HG02852 (cell line): ENCODE data around the gene TACC2.
"Not testable (repeated sequence)": the region's sequence is repeated elsewhere in the genome, so short reads cannot be mapped to it uniquely, and the experiment has no call there.

Source experiments
- ATAC-seq: cut with Tn5 transposase; IDR thresholded peaks from one replicate; pipeline ENCODE4 v1.9.1; 2021; ENCODE audit warnings: mild to moderate bottlenecking, moderate library complexity; ENCODE audit not compliant: unreplicated experiment

Gene TACC2

DNA sequence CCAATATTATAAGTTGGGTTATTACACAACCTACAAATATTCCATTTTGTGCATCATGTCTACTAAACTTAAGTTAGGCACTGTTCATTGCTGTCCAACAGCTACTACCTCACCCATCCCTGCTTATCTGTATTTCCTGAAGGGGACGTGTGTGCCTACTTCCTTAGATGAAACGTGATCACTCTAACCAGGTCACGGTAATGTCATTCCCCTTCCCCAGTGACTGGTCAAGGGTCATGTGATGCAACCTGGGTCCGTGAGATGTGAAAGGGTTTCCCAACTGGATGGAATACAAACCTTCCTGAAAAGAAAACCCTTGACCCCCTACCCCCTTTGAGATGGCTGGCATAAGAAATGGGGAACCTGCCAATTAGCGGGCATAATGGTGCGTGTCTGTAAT, 12.4 kb upstream of the TACC2 start:
- no peak for ATAC-seq

DNA sequence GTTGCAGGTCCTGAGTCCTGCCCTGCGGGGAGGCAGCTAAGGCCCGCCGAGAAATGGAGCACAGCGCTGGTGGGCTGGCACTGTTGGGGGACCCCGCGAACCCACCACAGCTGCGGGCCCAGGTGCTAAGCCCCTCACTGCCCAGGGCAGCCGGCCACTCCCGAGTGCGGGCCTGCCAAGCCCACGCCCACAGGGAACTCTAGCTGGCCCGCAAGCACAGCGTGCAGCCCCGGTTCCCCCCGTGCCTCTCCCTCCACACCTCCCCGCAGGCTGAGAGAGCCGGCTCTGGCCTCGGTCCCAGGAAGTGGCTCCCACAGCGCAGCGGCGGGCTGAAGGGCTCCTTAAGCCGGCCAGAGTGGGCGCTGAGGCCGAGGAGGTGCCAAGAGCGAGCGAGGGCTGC, 10.5 kb upstream of the TACC2 start:
- no peak for ATAC-seq

DNA sequence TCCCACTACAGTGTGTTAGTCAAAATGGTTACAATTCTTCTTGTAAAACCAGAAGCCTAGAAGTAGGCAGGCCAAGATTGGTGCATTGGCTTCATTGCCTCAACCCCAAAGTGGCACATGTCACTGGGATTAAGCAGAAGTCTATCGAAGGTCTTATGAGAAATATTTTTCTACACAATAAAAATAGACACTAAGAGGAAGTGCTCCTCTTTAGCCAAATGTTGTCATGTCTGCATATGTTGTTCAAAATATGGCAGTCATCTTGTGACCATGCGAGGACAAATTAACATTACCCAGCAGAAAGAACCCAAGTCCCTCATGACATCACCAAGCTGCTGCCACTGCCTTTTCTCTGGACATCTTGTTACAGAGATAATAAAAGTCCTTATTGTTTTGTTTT, 7.6 kb upstream of the TACC2 start:
- no peak for ATAC-seq

DNA sequence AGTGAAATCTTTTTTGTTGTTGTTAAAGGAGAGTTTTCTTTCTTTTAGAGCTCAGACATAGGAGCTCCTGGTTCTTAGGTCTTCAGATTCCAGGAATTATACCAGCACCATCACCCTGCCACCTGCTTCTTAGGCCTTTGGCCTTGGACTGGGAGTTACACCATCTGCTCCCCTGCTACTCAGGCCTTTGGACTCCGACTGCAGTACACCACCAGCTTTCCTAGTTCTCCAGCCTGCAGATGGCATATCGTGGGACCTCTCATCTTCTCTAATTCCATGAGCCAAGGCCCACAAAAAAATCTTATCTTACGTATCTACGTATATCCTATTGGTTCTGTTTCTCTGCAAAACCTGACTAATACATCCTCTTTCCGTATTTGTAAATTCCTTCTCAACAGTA, 5.1 kb upstream of the TACC2 start:
- ATAC-seq = no peak

DNA sequence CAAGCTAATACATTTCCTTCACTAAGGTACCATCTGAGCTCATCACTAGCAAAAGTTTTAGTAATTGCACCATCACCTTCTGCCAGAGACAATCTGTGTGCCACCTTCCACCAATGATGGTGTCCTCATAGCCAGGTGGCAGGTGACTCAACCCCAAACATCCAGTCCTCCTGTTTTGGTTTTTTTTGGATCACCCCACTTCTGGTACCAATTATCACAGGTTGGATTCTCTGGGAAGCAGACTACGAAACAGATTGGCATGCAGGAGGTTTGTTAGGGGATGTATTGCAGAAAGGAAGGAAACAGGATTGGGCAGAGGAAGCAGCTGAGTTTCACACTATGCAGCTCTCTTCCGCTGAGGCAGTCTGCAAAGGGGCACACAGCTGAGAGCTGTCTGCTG, 4.5 kb upstream of the TACC2 start:
- ATAC-seq = no peak

DNA sequence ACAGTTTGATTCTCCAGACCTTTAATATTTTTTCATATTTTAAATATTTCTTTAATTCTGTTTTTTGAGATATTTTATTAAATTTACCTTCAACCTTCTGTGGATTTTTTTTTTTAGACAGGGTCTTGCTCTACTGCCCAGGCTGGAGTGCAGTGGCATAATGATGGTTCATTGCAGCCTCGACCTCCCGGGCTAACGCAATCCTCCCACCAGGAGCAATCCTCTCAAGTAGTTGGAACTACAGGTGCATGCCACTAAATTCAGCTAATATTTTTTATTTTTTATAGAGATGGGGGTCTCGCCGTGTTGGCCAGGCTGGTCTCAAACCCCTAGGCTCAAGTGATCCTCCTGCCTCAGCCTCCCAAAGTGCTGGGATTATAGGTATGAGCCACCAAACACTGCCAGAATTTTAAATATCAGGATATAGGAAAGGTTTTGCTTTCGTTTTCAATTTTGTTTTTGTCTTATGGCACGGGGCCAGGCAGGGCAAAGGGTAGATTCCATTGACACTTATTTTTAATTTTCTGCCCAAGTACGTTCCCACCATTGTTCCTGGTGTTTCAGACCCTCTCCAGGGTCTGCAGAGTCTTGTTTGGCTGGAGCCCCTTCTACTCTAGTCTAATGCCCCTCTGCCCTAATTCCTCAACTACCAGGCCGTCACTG, 1.2 kb downstream of the TACC2 start:
- ATAC-seq = no peak

DNA sequence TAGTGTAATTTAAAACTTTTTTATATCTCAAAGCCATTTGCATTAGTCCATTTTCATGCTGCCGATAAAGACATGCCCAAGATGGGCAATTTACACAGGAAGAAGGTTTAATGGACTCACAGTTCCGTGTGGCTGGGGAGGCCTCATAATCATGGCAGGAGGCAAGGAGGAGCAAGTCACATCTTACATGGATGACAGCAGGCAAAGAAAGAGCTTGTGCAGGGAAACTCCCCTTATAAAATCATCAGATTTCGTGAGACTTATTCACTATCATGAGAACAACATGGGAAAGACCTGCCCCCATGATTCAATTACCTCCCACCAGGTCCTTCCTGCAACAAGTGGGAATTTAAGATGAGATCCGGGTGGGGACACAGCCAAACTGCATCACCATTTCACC, 2.8 kb downstream of the TACC2 start:
- not testable (repeated sequence) for ATAC-seq

DNA sequence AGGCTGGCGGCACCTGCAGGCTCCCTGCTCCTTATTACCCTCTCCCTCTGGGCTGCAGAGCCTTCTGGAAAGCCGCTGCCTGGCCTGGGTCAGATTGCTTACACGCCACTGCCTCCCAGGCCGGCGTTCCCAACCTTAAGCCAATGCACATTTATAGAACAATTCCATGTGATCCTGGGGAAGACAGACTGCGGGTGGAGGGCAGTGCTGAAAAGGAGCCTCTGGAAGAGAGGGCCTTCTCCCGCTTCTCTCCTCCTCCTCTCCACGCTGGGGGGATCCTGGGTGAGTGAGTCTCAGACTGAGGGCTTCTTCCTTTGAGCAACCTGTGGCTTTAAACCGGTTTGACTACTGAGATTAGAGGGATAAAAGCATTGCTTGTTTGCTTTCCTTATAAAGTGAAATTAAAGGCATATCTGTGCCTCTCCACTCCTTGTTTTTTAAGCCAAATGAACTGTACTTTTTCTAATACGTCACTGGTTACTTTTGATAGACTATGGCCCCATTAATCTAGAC, 5.5 kb downstream of the TACC2 start:
- ATAC-seq = no peak

DNA sequence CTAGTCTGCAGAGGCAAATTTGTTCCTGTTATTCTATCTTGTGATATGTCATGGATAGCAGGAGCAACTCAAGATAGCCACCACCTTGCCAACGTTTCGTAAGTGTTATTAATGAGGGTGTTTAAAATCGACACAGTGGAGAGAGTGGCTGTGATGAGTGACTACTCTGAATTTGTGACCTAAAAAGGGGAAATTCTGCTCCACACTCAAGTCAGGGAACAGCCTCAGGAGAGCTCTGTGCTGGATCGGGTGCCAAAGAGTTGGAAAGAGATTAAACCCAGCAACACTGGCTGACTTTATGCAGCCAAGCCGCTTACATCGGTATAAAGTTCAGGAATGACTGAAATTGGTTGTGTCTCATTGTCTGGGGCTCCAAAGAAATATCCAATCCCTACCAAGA, 9.5 kb downstream of the TACC2 start:
- no peak for ATAC-seq

DNA sequence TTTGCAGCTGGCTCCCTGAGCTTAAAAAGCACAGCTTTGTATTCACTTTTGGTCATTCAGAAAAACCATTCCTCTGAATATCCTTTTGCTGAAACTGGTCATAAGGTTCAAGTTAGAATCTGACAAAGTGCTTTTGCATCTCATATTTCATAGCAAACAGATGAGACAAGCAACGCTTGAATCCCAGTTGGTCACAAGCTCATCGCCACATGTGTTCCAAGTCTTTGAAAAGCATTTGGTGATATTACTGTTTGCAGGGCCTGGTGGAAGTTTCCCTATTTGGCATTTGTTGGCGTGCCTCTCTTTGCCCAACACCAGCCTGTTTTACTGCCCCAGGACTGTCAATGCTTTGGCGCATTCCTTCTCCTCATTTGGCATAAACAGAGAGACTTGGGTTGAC, 10.3 kb downstream of the TACC2 start:
- ATAC-seq = no peak

DNA sequence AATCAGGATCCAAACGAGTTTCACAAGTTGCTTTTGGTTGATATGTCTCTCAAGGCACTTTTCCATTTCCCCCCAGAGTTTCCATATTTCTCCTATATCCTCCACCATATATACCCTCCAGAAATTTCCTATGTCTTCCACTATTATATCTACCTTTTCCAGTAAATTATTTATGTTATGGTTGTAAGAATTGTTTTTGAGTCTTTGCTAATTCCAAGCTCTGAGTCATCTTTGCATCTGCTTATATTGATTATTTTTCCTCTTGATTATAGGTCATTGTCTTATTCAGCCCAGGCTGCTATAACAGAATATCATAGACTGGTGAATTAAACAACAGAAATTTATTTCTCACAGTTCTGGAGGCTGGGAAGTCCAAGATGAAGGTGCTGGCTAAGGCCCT, 12.7 kb downstream of the TACC2 start:
- no peak for ATAC-seq

DNA sequence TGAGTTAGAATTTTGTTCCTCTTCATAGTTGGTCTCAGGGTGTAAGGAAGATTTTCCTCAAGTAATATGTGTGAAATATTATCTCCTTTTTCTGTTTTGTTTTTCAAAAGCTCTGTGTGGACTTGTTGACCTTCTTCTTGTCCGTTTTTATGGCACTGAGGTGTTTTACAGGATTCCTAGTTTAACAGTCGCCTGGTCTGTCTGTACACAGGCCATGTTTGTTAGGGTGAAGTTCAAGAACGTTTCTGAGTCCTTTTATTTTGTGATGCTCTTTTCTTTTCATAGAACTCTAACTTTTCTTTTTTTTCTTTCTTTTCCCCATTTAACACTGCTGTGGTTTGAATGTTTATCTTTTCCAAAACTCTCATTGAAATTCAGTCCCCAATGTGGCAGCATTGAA, 18.5 kb downstream of the TACC2 start:
- ATAC-seq = no peak

DNA sequence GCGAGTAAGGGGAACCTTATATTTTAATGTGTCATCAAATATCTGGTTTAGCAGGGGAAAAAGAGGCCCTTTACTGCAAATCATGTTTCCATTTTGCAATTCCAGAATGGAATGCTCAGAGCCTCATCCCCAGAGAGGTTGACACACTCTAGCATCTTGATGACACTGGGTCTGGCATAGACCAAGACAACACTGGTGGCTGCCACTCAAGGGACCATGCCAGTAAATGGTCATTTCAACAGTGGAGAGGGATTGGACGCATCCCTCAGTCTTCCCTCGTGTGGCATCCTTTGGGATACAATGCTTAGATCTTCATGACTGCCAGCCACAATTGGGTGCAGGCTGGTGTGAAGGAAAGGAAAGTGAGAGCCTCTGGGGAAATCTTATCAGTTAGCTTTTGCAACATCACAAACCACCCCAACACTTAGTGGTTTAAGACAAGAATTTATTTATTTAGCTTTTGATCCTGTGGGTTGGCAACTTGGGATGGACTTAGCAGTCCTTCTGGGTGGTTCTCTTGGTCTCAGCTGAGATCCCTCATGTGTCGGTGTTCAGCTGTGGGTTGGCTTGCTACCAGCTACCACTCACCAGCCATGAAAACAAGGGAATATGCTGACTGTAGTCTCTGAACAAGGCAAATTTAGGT, 21.6 kb downstream of the TACC2 start:
- no peak for ATAC-seq

DNA sequence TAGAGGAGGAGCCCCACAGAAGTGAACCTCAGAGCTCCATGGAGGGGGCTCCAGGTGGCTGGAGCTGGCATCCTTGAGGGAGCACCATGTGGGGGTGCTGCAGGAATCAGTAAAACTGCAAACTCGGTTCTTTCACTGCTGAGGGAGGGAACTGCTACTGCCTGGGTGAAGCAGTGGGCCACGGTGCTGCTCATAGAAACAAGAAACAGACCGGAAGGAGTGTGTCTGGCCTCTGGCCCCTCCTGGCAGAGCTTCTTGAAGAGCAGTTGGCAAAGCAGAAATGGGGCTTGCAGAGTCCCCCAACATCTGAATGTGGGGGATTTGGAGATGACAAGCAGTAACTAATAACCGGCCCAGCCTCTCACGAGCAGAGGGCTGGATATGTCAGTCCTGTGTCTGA, 23.8 kb downstream of the TACC2 start:
- no peak for ATAC-seq

DNA sequence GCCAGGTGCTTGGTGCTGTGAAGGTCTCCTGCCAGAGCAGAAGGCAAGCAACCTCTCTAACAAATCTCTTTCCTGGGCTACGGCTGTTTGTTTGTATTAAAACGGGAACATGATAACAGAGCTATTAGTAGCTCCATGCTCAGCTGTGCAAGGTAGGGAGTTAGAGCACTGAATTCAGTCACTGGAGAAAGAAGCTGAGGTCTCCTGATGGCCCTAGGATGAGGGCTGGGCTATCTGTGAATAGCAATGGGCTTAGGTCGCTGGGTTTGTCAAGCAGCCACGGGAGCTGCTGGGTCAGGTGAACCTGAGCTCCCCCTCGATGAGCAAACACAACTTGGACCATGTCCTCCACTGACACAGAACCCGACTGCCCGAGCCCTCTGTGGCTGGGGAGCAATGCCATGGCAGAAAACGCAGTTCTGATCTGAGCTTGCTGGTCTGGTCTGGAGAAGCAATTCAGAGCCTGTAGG, 24.4 kb downstream of the TACC2 start:
- no peak for ATAC-seq

DNA sequence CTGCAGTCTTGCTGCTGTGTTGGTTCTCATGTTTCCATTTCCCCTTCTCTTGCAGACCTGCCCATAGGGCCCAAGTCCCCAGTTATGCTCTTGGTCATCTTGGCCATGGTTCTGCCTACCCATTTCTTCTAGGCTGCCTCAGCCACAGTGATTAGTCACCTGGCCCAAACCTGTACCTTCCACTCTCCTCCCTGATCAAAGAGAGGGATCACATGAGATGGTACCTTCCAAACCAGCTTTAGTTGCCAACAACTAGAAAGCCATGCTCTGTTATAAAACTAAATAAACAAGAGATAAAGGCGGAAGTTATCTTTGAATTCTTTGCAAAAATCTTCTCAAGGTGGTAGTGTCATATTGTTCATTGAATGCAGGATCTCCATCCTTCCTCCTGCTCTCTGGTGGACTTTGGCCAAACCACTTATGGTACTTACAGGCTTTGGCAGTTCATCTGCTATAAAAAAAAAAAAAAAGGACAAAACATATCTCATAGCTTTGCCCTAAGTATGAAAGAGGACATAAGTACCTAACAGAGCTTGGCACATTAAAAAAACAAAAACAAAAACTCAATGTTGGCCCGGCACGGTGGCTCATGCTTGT, 25.8 kb downstream of the TACC2 start:
- no peak for ATAC-seq

DNA sequence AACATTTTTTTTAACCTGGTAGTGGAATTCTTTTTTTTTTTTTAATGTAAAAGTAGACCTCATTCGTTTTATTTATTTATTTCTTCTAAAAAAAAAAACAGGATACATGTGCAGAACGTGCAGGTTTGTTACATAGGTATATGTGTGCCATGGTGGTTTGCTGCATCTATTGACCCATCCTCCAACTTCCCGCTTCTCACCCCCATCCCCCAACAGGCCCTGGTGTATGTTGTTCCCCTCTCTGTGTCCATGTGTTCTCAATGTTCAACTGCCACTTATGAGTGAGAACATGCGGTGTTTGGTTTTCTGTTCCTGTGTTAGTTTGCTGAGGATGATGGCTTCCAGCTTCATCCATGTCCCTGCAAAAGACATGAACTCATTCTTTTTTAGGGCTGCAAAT, 29.0 kb downstream of the TACC2 start:
- not testable (repeated sequence) for ATAC-seq

DNA sequence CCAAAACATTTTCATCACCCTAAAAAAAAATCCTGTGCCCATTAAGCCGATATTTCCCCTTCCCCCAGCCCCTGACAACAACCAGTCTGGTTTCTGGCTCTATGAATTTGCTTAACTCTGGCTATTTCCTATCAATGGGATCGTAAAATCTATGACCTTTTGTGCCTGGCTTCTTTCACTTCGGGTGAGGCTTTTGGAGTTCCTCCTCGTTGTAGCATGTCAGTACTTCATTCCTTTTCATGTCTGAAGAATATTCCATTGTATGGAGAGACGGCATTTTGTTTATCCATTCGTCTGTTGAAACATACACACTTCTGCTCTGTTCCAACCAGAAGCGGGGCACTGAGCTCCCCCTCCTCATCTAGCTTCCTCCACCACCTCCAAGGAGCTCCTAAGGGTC, 29.5 kb downstream of the TACC2 start:
- ATAC-seq = no peak

DNA sequence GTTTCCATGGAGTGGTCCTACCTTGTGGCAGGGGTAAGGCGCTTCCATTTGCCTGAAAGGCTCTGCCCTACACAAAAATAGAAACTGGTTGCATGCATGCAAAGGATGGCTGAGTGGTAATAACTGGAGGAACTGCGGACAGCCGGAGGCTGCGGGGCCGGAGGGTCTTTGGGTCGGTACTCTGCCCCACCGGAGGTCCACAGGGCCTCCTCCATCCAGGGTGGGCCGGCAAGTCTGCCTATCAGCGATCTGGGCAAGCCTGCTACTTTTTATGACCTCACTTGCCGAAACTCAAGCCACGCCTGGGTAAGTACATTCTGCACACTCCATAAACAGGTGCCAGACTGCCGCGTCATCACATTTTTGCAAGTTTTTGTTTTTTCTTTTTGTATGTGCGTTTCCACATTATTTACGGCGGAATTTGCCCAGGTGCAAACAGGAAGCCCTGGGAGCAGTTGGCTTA, 30.0 kb downstream of the TACC2 start:
- no peak for ATAC-seq

DNA sequence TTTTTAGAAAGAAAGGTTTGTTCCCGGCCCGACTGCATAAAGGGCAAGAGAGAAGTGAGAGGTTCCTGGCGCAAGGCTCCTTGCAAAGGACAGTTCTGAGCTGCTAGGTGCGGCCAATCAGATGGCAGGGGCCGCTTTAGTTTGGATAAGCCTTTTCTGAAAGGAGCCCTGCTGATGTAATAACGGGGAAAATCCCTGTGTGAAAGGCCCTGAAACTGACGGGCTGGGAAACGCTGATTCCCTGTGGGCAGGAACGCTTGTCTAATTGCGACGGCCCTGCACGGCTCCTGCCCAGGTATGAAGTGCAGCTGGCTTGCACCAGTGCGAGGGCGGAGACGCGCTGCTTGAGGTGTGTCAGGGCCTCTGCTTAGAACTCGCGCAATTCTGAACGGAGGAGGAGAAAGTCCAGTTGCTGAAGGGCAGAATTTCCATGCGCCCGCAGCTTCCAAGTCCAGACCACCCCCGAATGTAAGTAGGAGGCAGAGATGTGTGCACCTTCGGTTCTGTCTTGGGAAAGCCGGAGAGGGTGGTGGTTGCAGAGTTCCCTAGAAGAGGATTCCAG, 30.5 kb downstream of the TACC2 start:
- ATAC-seq = no peak

DNA sequence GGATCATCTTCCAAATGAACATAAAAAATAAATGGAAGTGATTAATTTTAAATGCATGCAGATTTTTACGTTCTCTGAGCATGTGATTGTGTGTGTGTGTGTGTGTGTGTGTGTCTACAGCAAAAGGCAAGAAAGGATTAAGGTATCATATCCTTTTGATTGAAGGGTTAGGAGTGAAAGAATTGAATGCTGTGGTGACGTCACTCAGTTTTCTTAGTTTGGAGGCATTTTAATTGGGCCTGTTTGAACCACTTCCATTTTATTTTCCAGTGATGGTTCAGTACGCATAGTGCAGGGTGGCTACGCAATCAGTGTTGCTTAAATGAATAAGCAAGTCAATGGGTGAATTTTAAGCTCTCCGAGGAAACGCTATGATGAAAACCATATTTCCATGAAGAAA, 31.3 kb downstream of the TACC2 start:
- ATAC-seq = no peak

DNA sequence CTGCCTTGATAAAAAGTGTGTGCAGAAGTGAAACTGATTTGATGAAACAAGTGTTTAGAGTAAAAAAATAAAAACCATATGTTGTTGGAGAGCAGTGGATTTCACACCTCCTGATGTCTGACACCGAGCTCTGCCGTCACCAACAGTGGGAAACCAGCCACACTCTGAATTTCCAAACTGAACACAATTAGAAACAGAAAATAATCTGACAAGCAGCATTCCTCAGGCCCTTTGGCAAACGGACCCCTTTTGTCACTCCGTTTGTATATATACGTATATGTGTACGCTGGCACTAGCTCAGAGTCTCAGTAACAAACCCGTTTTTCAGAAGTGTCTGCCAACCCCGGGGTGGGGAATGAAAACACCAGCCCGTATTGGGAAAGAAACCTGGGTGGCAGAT, 32.4 kb downstream of the TACC2 start:
- no peak for ATAC-seq
